Memory B cell (primary cell): ENCODE results near the gene USF2.

Experiments
- ATAC-seq: fragments of 150-1000 bp; cut with Tn5 transposase; 2 replicates; pipeline ENCODE4 v1.10.0; 2021; ENCODE audit warnings: low read depth, mild to moderate bottlenecking, moderate library complexity
- DNase-seq, 2 donors: peaks; one replicate each; pipeline ENCODE4 v3.0.0; 2022; ENCODE audit warnings: low spot score in 2 of 2
- H3K27ac Mint-ChIP-seq: one replicate; pipeline ENCODE4 v1.8.0; 2022; ENCODE audit warnings: mild to moderate bottlenecking, moderate library complexity, mixed read lengths
- H3K27me3 Mint-ChIP-seq: one replicate; pipeline ENCODE4 v1.8.0; 2022; ENCODE audit warnings: mixed read lengths
- H3K36me3 Mint-ChIP-seq: one replicate; pipeline ENCODE4 v1.8.0; 2022; ENCODE audit warnings: mild to moderate bottlenecking, mixed read lengths
- H3K4me1 Mint-ChIP-seq: one replicate; pipeline ENCODE4 v1.8.0; 2022; ENCODE audit warnings: mixed read lengths
- H3K4me3 Mint-ChIP-seq: one replicate; pipeline ENCODE4 v1.8.0; 2022; ENCODE audit warnings: mild to moderate bottlenecking, moderate library complexity, mixed read lengths
- H3K9me3 Mint-ChIP-seq: one replicate; pipeline ENCODE4 v1.8.0; 2022; ENCODE audit warnings: mixed read lengths

The USF2 gene

GRCh38 chr19:35266520-35267352, 2.0 kb upstream of the USF2 start:
- DNase-seq, result no peak
- Mint-ChIP-seq H3K27me3 (no peaks in the 10 kb centered on the region), H3K4me1 (peaks cover 31% of the 10 kb centered on the region), H3K27ac (peak overlapping the region; percentile 87), H3K4me3 (peak overlapping the region; percentile 92), H3K36me3 (peaks cover 8% of the 10 kb centered on the region), H3K9me3 (no peaks in the 10 kb centered on the region)
- no peak for ATAC-seq

- no peaks in the 10 kb centered on the region for H3K9me3 Mint-ChIP-seq
- peaks cover 37% of the 10 kb centered on the region for H3K4me1 Mint-ChIP-seq
- H3K4me3 Mint-ChIP-seq, result peak overlapping the region; percentile 92
Measured at GRCh38 chr19:35267353-35267817, 1.4 kb upstream of the USF2 start.

GRCh38 chr19:35267818-35268535, 785 bp upstream of the USF2 start:
- H3K27me3 Mint-ChIP-seq, result no peaks in the 10 kb centered on the region
- H3K4me1 Mint-ChIP-seq, result peaks cover 38% of the 10 kb centered on the region
- H3K36me3 Mint-ChIP-seq, result peaks cover 9% of the 10 kb centered on the region

More at GRCh38 chr19:35267353-35267817, 1.4 kb upstream of the USF2 start:
- peak; percentile 5 for ATAC-seq
- no peaks in the 10 kb centered on the region for H3K27me3 Mint-ChIP-seq
- H3K27ac Mint-ChIP-seq, result peak overlapping the region; percentile 87
- peaks cover 10% of the 10 kb centered on the region for H3K36me3 Mint-ChIP-seq
- DNase-seq, result peak; percentile 39 to 57

GRCh38 chr19:35269438-35270117, 816 bp downstream of the USF2 start:
- ATAC-seq (peak; percentile 66), DNase-seq (peak; percentile 82)
- Mint-ChIP-seq H3K36me3 (peaks cover 18% of the 10 kb centered on the region), H3K27me3 (no peaks in the 10 kb centered on the region), H3K4me1 (peaks cover 39% of the 10 kb centered on the region), H3K4me3 (peak overlapping the region; percentile 79), H3K9me3 (no peaks in the 10 kb centered on the region), H3K27ac (peak overlapping the region; percentile 45)

More at GRCh38 chr19:35267818-35268535, 785 bp upstream of the USF2 start:
- Mint-ChIP-seq H3K9me3 (no peaks in the 10 kb centered on the region), H3K27ac (peak overlapping the region; percentile 87), H3K4me3 (peak overlapping the region; percentile 92)
- peak; percentile 58 for ATAC-seq
- DNase-seq, result peak; percentile 68 to 76

GRCh38 chr19:35270381-35270811, 1.6 kb downstream of the USF2 start:
- H3K9me3 Mint-ChIP-seq, result no peaks in the 10 kb centered on the region
- ATAC-seq, result no peak
- H3K36me3 Mint-ChIP-seq, result peaks cover 19% of the 10 kb centered on the region
- no peaks in the 10 kb centered on the region for H3K27me3 Mint-ChIP-seq
- peaks cover 31% of the 10 kb centered on the region for H3K4me1 Mint-ChIP-seq
- H3K4me3 Mint-ChIP-seq, result peak overlapping the region; percentile 66
- no peak overlapping the region for H3K27ac Mint-ChIP-seq
- DNase-seq, result no peak

GRCh38 chr19:35271546-35271945, 2.8 kb downstream of the USF2 start:
- ATAC-seq (no peak), DNase-seq (no peak)
- Mint-ChIP-seq H3K36me3 (peaks cover 23% of the 10 kb centered on the region), H3K4me3 (no peak overlapping the region), H3K27me3 (no peaks in the 10 kb centered on the region), H3K4me1 (peaks cover 27% of the 10 kb centered on the region), H3K27ac (no peak overlapping the region), H3K9me3 (no peaks in the 10 kb centered on the region)

GRCh38 chr19:35272122-35272719, 3.5 kb downstream of the USF2 start:
- DNase-seq, result no peak
- Mint-ChIP-seq H3K9me3 (no peaks in the 10 kb centered on the region), H3K4me1 (peaks cover 27% of the 10 kb centered on the region), H3K36me3 (peaks cover 28% of the 10 kb centered on the region), H3K27ac (peak overlapping the region; percentile 26), H3K4me3 (peak overlapping the region; percentile 8), H3K27me3 (no peaks in the 10 kb centered on the region)
- no peak for ATAC-seq

- Mint-ChIP-seq H3K36me3 (peaks cover 29% of the 10 kb centered on the region), H3K27me3 (no peaks in the 10 kb centered on the region), H3K4me3 (peak overlapping the region; percentile 19), H3K9me3 (no peaks in the 10 kb centered on the region), H3K4me1 (peaks cover 27% of the 10 kb centered on the region), H3K27ac (no peak overlapping the region)
- no peak for DNase-seq
- no peak for ATAC-seq
Measured at GRCh38 chr19:35272954-35273649, 4.3 kb downstream of the USF2 start.

GRCh38 chr19:35273686-35274259, 5.0 kb downstream of the USF2 start:
- Mint-ChIP-seq H3K4me1 (peaks cover 27% of the 10 kb centered on the region), H3K36me3 (peaks cover 29% of the 10 kb centered on the region), H3K4me3 (no peak overlapping the region), H3K9me3 (no peaks in the 10 kb centered on the region), H3K27me3 (no peaks in the 10 kb centered on the region), H3K27ac (no peak overlapping the region)
- DNase-seq, result no peak
- ATAC-seq, result no peak

- Mint-ChIP-seq H3K36me3 (peaks cover 29% of the 10 kb centered on the region), H3K4me1 (peaks cover 27% of the 10 kb centered on the region), H3K27ac (no peak overlapping the region), H3K27me3 (no peaks in the 10 kb centered on the region), H3K4me3 (no peak overlapping the region), H3K9me3 (no peaks in the 10 kb centered on the region)
- ATAC-seq, result no peak
- no peak for DNase-seq
Measured at GRCh38 chr19:35274323-35274722, 5.6 kb downstream of the USF2 start.

GRCh38 chr19:35276706-35277281, 8.0 kb downstream of the USF2 start:
- Mint-ChIP-seq H3K9me3 (no peaks in the 10 kb centered on the region), H3K27me3 (no peaks in the 10 kb centered on the region), H3K27ac (no peak overlapping the region), H3K4me1 (peaks cover 31% of the 10 kb centered on the region), H3K36me3 (peaks cover 22% of the 10 kb centered on the region), H3K4me3 (no peak overlapping the region)
- ATAC-seq (no peak), DNase-seq (no peak)

GRCh38 chr19:35278578-35279284, 10.0 kb downstream of the USF2 start:
- no peak overlapping the region for H3K4me3 Mint-ChIP-seq
- DNase-seq (no peak), ATAC-seq (no peak)
- H3K27ac Mint-ChIP-seq, result no peak overlapping the region
- no peaks in the 10 kb centered on the region for H3K9me3 Mint-ChIP-seq
- peaks cover 17% of the 10 kb centered on the region for H3K36me3 Mint-ChIP-seq
- H3K27me3 Mint-ChIP-seq, result no peaks in the 10 kb centered on the region
- H3K4me1 Mint-ChIP-seq, result peaks cover 35% of the 10 kb centered on the region
